ENCODE measurements around the gene LDHB.
"Not testable (repeated sequence)": the region's sequence is repeated elsewhere in the genome, so short reads cannot be mapped to it uniquely, and the experiment has no call there.

LDHB gene

DNA sequence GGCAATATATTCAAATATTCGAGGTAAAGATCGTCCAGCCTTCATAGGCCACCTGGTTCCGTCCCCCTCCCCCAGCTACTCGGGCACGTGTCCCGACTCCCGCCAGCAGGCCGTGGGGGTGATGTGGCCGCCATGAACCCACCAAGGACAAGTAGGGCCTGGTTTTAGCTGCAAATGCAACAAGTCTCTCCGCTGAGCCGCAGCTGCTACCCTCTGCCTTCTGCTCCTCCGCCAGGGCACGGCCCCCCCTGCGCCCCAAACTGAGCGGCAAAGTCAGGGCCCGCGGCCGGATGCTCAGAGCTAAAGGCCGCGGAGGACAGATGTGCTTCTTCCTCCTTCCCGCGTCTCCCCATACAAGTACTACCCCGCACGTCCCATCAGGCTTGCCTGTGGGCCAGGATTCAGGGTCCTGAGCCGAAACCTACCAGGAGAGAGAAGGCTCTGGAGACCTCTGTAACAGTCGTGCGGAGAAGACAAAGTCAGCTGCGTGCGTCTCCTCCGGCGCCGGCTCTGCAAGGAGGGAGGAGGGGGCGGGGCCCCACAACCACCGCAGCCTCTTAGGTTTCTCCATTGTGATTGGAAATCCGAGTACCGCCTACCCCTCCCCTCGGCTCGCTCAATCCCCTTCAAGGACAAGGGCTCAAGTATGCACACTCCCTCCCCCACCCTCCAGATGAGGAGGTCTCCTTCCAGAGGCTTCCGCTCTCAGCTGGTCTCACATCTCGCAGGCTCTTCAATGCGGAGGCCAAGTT, at the start of gene LDHB:
Gene LDHB (minus strand): TSS at position 517 of the 752 bp plus-strand sequence. CDS start 3,171 bp downstream, outside the sequence.
- FAIRE-seq: peak; percentile 98

GRCh38 chr12:21704847-21705246, 47.2 kb upstream of the LDHB start:
- no peak for FAIRE-seq
- no peak for DNase-seq (ENCODE audit: insufficient read length, low spot score)

More for the DNA sequence above, at the start of gene LDHB:
- peak; percentile 73 for DNase-seq (ENCODE audit: insufficient read length, low spot score)

DNA sequence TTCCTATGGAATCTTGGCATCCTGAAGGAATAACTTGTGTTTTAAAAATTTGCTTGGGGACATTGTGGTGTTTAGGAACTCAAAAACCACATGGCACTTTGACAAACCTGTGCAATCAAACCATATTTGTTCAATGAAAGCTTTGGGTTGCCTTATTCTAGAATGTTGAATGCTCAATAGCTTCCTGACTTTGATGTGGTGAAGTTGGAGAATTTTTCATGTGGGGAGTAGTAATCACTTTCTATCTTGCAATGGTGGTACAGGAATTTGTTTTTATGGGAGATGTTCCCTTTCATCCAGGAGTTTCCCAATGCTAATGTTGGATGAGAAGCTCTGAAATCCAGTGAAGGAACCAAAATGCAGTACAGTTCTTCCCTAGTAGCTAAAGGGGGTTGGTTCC, 42.2 kb upstream of the LDHB start:
- DNase-seq (ENCODE audit: insufficient read length, low spot score) (no peak), FAIRE-seq (no peak)

DNA sequence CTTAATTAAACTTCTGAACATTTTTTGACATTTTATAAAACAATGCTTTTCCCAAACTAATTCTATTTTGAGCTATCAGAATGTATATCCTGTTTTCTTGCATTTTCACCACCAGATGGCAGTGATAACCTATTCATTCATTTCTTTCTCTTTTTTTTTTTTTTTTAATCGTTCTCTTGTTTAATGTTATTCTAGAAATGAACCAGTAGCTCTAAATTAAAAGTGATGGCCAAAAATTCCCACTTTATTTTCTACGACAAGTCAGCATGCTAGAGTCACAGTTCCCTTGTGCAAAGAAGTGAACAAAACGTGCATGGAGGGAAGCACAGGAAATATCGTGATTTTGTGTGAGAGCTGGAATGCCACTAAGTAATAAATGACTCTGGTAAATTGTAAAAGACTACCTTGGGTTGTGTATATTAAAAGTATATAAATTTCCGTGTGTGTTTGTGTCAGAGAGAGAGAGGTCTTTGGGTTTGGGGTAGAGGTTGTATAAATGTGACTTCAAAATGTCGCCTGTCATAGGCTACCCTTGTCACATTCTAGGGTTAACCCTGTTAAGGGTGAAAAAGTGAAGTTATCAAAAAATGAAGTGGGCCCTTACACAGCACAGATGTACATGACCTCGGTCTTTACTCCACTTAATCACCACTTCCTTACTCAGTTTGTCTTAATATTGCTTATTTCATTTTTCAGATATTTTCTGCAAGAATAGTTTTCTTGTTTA, 40.4 kb upstream of the LDHB start:
- FAIRE-seq (peak; percentile 37), DNase-seq (ENCODE audit: insufficient read length, low spot score) (no peak)

DNA sequence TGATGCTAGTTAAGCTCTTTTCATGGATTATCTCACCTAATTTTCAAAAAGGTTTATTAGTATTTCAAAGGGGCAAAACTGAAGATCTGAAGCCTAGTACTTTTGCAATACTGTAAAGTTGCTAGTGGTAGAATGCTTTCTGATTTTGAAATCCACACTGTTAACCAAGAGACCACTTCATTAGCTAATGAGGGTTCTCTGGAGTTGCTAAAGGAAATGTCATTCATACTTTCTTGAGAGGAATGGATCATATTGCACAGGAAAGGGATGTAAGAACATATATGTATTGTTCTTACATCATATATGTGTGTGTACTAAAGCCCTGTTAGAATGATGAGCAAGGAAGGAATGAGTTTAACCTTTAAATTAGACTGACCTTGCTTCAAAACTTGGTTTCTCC, 39.0 kb upstream of the LDHB start:
- DNase-seq (ENCODE audit: insufficient read length, low spot score) (no peak), FAIRE-seq (no peak)

DNA sequence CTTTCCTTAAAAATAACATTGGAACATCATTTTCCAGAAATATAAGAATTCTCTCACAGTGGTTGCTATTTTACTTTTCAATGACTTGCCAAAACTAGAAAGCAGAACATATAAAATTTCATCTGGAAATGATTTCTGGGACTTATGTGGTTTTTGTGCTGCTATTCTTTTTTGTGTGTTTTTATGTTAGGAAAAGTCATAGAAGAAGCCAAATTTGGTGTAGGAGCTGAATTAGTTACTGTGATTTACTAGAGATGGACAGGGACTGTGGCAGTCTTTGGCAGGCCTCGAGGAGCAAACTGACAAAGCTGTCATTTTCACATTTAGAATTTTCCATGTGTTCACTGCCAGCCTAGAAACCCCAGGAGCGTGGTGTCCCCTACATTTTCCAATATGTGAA, 38.3 kb upstream of the LDHB start:
- DNase-seq (ENCODE audit: insufficient read length, low spot score): no peak
- no peak for FAIRE-seq

- DNase-seq (ENCODE audit: insufficient read length, low spot score) (no peak), FAIRE-seq (no peak)
Observed at GRCh38 chr12:21694660-21695059, 37.0 kb upstream of the LDHB start.

DNA sequence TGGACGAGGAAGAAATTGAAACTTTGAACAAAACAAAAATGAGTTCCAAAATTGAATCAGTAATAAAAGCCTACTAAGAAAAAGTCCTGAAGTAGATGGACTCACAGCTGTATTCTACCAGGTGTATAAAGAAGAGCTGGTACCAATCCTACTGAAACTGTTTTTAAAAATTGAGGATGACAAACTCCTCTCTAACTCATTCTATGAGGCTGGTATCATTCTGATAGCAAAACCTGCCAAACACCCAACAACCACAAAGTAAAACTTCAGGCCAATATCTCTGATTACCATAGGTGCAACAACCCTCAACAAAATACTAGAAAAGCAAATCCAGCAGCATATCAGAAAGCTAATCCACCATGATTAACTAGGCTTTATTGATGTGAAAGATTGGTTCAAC, 33.9 kb upstream of the LDHB start:
- no peak for DNase-seq (ENCODE audit: insufficient read length, low spot score)
- no peak for FAIRE-seq

- FAIRE-seq: no peak
- no peak for DNase-seq (ENCODE audit: insufficient read length, low spot score)
Observed at GRCh38 chr12:21690704-21691368, 33.2 kb upstream of the LDHB start.

DNA sequence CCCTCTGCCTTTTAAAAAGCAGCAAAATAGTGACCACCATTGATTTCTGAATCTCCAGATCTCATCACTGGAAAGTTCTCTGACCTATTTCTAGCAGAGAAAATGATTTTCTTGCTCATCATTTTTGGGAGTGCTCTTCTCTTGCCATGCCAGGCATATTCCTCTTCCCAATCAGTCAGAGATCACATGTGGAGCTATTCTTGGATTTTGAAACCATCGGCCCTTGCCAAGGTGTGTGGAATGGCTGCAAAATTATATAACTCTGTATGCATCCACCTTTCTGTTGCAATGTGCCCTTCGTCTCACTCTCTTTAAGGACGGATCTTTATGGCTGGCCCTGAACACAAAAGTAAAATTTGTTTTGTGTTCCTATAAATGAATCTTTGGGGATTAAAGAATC, 25.5 kb upstream of the LDHB start:
- no peak for FAIRE-seq

GRCh38 chr12:21678959-21679358, 21.3 kb upstream of the LDHB start:
- FAIRE-seq: no peak
- no peak for DNase-seq (ENCODE audit: insufficient read length, low spot score)

More for the DNA sequence above, 25.5 kb upstream of the LDHB start:
- no peak for DNase-seq (ENCODE audit: insufficient read length, low spot score)

DNA sequence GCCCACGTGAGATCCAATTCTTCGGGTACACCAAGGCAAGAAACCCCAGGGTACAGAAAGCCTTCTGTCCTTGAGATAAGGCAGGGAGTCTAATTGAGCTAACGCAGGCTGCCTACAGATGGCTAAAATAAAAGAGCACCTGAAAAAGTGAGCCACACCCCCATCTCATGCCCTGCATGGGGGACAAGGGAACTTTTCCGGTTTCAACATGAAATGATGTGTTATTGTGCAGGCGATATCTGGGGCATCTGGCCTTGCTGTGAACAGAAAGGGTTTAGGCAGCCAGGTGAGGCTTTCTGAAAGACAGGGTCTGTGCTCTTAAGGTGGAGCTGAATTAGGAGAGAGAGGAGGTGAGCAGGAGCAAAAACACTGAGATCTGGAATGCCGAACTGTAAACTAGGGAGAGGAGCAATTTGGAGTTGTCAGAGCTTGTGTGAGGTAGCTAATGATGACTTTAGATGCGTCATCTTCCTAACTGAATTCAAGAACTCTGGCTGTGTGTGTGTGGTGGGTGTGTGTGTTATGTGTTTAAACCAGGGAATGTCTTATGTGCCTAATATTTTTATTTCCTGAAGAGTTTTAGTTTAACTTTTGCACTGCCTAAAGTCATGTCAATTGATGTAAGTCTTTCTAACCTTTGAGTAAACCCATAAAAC, 20.1 kb upstream of the LDHB start:
- DNase-seq (ENCODE audit: insufficient read length, low spot score): no peak
- FAIRE-seq: no peak

DNA sequence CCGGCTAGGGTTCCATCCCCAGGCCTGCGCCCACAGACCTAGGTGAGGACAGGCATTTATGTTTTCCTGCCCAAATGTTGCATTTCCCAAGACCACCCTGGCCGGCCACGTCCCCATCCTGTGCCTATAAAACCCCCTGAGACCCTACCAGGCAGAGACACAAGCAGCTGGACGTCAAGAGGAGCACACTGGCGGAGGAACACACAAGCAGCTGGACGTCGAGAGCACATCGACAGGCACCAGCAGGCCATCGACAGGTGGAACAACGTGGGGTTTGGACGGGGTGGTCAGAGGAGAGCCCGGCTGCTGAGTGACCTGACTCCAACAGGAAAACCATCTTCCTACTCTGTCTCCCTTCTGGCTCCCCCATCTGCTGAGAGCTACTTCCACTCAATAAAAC, 19.6 kb upstream of the LDHB start:
- DNase-seq (ENCODE audit: insufficient read length, low spot score): no peak
- FAIRE-seq: no peak

GRCh38 chr12:21676776-21677175, 19.1 kb upstream of the LDHB start:
- FAIRE-seq: no peak

GRCh38 chr12:21675641-21676040, 18.0 kb upstream of the LDHB start:
- no peak for DNase-seq (ENCODE audit: insufficient read length, low spot score)
- no peak for FAIRE-seq

More at GRCh38 chr12:21676776-21677175, 19.1 kb upstream of the LDHB start:
- no peak for DNase-seq (ENCODE audit: insufficient read length, low spot score)

GRCh38 chr12:21675096-21675495, 17.5 kb upstream of the LDHB start:
- FAIRE-seq (no peak), DNase-seq (ENCODE audit: insufficient read length, low spot score) (no peak)

- DNase-seq (ENCODE audit: insufficient read length, low spot score); FAIRE-seq: not testable (repeated sequence)
Observed at GRCh38 chr12:21673830-21674552, 16.3 kb upstream of the LDHB start.

GRCh38 chr12:21672146-21672545, 14.5 kb upstream of the LDHB start:
- DNase-seq (ENCODE audit: insufficient read length, low spot score): no peak
- no peak for FAIRE-seq

DNA sequence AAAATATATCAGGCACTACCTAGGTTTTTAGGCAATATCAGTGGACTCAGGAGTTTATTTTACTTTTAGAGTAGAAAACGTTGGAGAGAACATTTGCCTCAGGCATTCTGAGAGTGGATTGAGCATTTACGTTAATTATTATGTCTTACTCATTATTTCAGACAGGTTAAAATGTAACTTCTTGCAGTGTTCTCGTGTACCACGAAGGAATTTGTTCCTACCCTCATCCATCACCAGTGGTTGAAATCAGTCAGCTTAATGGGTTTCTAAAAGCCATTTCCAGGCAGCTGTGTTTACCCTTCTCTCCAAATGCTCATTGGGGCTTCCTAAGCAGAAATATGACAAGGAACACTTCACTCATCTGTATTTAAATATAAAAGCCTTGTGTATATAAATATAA, 9.1 kb upstream of the LDHB start:
- DNase-seq (ENCODE audit: insufficient read length, low spot score): no peak
- FAIRE-seq: no peak

DNA sequence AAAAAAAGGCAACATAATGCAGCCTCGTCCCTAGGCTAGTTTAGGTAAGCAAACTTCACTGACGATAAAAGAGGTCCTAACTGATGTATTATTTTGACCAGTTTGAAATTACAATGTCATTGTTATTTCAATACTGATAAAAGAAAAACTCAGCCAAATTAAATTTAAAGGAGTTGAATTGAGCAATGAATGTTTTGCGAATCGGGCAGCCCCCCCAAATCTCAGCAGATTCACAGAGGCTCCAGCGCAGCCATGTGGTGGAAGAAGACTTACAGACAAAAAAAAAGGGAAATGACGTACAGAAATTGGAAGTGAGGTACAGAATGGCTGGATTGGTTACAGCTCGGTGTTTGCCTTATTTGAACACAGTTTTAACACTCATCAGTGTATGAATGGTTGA, 8.2 kb upstream of the LDHB start:
- DNase-seq (ENCODE audit: insufficient read length, low spot score) (no peak), FAIRE-seq (no peak)
